Activated CD4-positive, alpha-beta T cell treated with anti-CD3 and anti-CD28 coated beads for 48 hours (primary cell): ENCODE results near the gene CAMTA1.
"Not testable (repeated sequence)": the region's sequence is repeated elsewhere in the genome, so short reads cannot be mapped to it uniquely, and the experiment has no call there.

Experiments
- DNase-seq: peaks from one replicate; pipeline ENCODE4 v3.0.0-alpha.2; 2020

The CAMTA1 gene

DNA sequence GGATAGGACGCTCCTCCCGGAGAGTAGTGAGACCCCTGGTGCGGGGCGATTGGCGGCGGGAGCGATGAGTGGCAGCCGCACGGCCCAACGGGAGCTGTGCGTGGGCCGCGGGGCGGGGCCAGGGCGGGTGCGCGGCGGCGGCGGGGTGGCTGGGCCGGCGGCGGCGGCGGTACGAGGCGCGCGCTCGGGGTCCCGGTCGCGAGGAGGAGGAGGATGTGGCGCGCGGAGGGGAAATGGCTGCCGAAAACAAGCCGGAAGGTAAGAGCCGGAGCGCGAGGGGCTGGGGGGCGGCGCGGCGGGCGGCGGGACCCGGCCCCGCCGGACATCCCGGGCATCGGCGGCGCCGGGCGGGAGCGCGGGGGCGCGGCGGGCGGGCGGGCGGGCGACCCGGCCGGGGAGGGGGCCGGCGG lies at the start of gene CAMTA1:
Gene CAMTA1, plus strand, starts transcription at position 137 of the 410 bp plus-strand sequence. Its CDS starts 77 bp downstream, at position 214.
- no peak for DNase-seq

GRCh38 chr1:6738987-6739676 lies 46.1 kb upstream of the CAMTA1 start:
- DNase-seq: no peak

DNA sequence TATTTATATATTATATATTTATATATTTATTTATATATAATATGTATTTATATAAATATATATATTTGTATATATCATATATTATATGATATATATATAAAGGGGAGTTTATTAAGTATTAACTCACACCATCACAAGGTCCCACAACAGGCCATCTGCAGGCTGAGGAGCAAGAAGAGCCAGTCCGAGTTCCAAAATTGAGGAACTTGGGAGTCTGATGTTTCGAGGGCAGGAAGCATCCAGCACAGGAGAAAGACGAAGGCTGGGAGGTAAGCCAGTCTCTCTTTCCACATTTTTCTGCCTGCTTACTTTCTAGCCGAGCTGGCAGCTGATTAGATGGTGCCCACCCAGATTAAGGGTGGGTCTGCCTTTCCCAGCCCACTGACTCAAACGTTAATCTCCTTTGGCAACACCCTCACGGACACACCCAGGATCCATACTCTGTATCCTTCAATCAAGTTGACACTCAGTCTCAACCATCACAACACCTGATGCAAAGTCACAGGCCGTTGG lies 42.5 kb upstream of the CAMTA1 start:
- DNase-seq: not testable (repeated sequence)

DNA sequence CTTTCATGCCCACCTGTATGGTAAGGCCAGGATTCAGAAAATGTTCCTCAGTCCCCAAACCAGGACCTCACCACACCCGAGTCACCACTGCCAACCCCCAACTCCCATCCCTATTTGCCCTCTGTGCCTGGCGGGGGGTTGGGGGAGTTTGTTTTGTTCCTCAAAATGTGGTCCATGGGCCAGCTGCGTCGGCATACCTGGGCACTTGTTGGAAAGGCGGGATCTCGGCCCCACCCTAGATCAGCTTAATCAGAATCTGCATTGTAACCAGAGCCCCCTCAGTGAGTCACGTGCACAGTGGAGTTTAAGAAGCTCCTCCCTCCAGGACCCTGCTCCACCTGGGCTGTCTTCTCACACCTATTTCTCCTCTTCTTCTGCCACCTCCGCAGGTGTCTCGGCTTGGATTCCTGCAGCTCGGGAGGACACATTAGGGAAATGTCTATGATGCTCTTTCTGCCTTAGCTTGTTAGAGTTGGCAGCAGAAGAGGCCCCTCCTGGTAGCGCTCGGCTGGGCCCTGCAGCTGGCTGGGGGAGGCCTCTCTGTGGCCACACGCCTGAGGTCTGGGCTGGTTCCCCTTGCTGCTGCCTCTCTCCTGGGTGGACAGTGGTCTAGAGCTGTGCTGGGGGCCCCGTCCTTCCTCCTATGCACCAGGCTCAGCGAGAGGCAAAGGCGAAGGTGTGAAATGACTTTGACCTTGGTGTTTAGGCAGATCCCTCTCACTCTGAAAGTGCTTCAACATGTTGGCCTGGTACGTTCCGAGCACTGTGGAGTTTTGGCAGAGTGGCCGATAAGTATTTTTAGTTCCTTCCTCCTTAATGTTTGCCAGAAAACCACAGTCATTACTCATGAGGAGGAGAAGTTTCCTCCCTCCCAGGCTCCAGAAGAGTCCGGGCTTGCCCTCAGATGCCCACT lies 41.8 kb upstream of the CAMTA1 start:
- DNase-seq: peak; percentile 18

- DNase-seq: peak; percentile 62
Measured at GRCh38 chr1:6745073-6745472, 40.2 kb upstream of the CAMTA1 start.

DNA sequence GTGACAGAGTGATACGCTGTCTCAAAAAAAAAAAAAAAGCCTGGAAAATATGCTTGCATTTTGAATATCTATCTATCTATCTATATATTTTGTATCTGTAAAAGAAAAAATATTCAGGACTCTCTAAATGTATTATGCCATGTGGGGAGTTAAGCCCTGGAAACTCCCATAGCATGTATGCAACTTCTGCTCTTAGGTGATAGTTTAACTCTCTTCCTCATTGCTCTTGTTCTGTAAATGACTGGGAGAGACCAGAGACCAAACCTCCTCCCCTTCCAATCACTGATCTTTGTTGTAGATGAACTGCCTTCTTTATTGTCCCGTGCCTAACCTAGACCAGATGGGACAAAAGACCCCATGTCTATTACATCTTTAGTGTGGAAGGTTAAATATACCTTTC lies 37.6 kb upstream of the CAMTA1 start:
- no peak for DNase-seq

DNA sequence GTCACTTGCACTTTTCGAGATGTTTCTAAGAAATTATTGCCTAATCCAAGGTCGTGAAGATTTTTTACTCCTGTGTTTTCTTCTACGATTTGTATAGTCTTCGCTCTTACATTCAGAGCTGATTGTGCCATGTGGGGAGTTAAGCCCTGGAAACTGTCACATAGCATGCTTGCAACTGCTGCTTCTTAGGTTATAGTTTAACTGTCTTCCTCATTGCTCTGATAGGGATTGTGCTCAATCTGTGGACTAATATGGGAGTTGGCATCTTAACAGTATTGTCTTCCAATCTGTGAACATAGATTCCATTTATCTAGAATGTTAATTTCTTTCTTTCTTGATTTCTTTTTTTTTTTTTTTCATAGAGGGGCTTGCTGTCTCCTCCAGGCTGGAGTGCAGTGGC lies 34.8 kb upstream of the CAMTA1 start:
- no peak for DNase-seq

- DNase-seq: no peak
Measured at GRCh38 chr1:6753320-6754140, 31.7 kb upstream of the CAMTA1 start.

GRCh38 chr1:6756457-6756856 lies 28.8 kb upstream of the CAMTA1 start:
- no peak for DNase-seq

- no peak for DNase-seq
Measured at GRCh38 chr1:6757719-6758435, 27.4 kb upstream of the CAMTA1 start.

- DNase-seq: no peak
Measured at GRCh38 chr1:6761196-6761737, 24.0 kb upstream of the CAMTA1 start.

- no peak for DNase-seq
Measured at GRCh38 chr1:6762060-6762459, 23.2 kb upstream of the CAMTA1 start.

DNA sequence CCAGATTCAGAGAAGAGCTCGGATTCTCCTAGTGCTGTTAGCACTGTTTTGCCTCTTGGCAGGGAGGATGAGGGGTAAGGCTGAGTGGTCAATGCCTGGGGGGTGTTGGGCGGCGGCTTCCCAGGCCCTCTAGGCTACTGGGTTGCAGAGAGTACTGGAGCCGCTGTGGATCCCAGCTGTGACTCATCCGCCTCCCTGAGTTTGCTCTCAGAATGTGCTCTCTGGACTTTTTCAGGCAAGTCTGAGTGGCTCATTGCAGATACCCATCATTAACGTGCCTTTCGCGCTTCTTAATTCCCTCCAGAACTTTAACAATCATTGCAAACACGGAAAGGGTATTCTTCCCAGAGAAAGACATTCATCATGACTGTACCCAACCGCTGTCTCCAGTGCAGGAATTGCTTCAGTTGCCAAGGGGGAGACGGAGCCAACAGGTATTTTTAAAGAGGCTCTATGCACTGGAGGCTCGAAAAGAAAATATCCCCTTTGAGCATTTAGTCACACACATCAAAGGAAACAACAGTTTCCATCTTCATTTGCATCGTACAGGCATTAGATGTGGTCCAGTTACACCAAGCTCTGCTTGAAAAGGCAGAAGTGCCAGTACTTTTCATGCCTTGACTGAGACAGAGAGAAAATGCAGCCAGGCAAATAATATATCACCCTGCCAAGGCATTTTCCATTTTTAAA lies 14.4 kb upstream of the CAMTA1 start:
- DNase-seq: no peak

DNA sequence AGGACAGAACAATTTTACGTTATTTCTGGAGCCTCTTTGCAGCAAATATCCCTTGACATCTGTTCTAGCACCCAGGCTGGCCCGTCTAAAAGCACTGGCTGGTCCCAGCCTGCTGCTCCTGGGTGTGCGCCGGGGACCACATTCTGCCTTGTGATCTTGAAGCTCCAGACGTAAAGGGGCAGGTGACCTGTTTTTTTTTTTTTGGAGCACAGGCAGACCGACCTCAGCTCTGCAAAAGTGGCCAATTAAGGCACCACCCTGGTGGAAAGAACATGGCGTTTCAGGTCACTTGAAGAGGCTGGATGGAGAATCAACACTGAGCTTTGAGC lies 13.8 kb upstream of the CAMTA1 start:
- DNase-seq: no peak

DNA sequence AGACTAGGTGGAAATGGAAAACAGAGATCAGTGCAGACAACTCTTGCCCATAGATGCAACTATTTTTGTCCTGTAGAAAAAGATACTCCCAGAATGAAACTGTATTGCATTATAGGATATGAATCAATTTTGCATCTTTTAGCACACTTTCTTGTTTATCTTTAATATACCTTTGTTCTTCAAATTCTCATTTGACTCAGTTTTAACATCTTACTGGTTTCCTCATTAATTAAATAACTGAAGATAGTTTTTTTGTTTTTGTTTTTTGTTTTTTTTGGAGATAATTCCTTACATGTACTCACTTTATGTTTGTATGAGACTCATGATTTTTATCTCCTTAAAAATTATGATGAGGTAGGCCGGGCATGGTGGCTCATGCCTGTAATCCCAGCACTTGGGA lies 10.9 kb upstream of the CAMTA1 start:
- DNase-seq: no peak

DNA sequence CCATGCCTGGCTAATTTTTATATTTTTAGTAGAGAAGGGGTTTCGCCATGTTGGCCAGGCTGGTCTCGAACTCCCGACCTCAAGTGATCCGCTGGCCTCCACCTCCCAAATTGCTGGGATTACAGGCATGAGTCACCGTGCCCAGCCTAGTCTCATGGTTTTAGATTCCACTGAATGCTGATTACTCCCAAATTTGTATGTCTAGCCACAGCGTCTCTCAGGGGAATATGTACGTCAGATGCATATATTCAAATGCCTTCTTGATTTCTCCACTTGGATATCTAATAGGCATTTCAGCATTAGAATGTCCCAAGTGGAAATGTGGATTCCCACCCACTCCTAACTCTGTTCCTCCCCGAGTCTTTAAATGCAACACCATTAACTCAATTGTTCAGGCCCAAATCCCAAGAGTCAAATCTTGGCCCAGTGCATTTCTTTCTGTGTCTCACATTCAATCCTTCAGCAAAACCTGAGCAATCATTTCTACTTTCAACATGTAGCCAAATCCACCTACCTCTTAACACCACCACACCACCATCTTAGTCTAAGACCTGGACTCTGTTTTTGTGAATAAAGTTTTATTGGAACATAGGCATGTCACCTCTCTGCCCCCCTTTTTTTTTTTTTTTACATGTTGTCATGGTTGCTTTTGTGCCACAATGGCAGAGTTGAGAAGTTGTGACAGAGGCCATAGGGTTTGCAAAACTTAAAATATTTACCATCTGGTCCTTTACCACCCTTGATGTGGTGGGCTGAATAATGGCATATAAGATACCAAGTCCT lies 9.8 kb upstream of the CAMTA1 start:
- no peak for DNase-seq

DNA sequence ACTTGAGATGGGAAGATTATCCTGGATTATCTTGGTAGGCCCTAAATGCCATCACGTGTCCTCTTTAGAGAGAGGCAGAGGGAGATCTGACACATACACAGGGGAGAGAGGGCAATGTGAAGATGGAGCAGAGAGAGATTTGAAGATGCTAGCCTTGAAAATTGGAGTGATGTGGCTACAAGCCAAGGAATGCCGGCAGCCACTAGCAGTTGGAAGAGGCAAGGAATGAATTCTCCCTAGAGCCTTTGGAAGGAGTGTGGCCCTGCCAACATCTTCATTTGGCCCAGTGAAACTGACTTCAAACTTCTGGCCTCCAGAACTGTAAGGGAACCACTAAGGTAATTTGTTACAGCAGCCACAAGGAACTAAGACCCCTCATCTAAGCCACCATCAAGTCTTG lies 8.9 kb upstream of the CAMTA1 start:
- DNase-seq: no peak

DNA sequence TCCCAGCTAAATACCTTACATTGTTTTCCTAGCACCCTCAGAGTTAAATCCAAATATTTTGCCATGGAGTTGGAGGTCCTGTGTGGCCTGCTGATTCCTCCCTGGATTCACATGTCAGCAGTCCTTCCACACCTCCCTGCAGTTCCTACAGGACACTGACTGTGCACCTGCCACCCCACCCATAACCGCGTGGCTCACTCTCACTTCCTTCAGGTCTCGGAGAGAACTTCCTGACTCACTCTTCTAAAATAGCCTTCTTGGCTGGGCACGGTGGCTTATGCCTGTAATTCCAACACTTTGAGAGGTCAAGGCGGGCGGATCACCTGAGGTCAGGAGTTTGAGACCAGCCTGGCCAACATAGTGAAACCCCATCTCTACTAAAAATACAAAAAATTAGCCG lies 8.4 kb upstream of the CAMTA1 start:
- DNase-seq: no peak

GRCh38 chr1:6777813-6778212 lies 7.4 kb upstream of the CAMTA1 start:
- no peak for DNase-seq

DNA sequence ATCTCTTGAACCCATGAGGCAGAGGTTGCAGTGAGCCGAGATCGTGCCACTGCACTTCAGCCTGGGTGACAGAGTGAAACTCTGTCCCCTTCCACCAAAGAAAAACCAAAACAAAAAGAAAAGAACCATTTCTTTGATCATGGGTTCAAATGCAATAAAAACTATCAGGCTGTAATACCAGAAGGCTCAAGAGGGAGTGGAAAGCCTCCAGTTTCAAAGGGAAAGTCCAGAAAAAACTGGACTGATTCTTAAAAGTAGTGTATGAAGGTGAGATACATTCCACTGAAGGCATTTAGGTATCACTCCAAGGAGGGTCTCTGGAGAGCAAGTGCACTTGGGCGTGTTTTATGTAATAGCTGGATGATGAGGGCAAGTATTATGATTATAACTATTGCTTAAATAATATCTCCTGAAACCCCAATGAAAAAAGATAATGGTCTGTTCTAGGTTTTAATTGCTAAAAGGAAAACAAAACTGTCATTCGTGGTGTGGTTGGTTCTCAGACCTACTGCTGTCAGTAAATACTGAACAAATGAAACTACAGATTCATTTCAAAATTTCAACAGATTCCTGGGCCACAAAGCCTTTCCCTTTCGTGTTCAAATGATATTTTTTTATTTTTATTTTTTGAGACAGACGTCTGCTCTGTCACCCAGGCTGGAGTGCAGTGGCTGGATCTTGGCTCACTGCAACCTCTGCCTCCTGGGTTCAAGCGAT lies 6.0 kb upstream of the CAMTA1 start:
- DNase-seq: no peak
